Dermis blood vessel endothelial cell (primary cell): ENCODE results near the gene MRPL58. TPM values are rescaled to one million over a fixed set of nuclear protein-coding genes. Genes with fewer than 3 reads are reported as not detected.
"Not testable (repeated sequence)": the region's sequence is repeated elsewhere in the genome, so short reads cannot be mapped to it uniquely, and the experiment has no call there.

ENCODE experiments used
- DNase-seq: peaks from one replicate; pipeline ENCODE4 v3.0.0; 2010
- total RNA-seq: library from RNA; depleted of rRNA; stranded (reverse); fragments of >200 nt; gene quantifications from 2 replicates; pipeline ENCODE4 v1.2.3, GENCODE V29; 2014

Gene MRPL58
- total RNA-seq, 1 donor from 2014 or later: 35.6 TPM

DNA sequence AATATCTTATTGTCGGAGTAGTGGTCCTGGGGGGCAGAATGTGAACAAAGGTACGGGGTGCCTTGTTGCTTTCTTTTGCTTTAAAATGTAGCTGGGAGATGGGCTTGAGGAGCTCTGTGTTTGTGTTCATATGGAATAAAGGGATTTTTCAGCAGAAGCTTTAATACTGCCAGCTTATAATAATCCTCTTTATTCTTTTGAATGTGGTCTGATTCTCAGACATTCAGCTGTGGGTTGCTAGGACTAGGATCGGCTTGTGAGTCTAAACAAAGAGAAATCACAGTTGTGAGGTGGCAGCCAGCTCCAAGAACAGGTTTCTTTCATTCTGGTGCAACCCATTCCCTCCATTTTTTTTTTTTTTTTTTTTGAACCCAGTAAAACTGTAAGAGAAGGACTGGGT lies 7.2 kb downstream of the MRPL58 start:
- no peak for DNase-seq

DNA sequence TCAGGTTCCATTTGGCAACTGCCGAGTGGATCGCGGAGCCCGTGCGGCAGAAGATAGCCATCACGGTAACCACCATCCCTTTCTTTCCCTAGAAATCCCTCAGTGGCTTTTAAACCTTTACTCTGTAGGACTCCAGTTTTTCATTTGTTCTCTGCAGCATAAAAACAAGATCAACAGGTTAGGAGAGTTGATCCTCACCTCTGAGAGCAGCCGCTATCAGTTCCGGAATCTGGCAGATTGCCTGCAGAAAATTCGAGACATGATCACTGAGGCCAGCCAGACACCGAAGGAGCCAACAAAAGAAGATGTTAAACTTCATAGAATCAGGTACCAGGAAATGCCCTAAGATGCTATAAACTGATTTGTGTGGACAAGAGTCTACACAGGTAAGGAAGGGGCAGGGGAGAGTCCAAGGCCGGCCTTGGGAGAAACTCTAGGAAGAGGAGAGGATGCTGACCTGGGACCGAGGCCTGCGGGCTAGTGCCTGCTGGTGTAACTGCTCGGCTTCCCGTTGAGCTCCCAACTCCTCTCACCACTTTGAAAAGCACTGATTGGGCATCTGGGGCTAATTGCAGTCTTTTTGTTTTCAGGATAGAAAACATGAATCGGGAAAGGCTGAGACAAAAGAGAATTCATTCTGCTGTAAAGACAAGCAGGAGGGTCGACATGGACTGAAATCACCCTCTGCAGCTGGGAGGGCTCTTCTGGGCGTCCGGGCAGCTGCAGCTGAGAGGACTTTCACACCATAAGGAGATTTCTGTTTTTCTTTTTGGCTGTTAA lies 8.1 kb downstream of the MRPL58 start:
- DNase-seq: no peak

DNA sequence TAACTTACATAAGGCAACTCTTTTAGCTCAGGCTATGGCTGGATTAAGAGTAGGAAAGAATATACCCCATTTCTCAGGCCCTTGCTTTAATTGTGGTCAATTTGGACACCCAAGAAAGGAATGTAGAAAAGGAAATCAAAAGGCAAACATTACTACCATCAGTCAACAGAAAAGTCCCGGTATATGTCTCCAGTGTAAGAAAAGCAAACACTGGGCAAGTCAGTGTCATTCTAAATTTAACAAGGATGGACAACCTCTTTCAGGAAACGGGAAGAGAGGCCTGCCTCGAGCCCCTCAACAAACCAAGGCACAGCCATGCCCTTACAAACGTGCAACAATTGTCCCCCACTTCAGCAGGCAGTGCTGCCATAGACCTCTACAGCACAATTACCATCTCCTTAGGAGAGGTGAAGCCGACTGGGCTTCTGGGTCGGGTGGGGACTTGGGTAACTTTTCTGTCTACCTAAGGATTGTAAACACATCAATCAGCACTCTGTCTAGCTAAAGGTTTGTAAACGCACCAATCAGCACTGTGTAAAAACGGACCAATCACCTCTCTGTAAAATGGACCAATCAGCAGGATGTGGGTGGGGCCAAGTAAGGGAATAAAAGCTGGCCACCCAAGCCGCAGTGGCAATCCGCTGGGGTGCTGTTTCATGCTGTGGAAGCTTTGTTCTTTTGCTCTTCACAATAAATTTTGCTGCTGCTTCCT lies 12.4 kb downstream of the MRPL58 start:
- no peak for DNase-seq

DNA sequence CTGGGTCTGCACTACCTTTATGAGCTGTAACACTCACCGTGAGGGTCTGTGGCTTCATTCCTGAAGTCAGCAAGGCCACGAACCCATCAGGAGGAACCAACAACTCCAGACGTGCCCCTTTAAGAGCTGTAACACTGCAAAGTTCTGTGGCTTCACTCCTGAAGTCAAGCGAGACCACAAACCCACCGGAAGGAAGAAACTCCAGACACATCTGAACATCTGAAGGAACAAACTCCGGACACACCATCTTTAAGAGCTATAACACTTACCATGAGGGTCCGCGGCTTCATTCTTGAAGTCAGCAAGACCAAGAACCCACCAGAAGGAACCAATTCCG lies 12.9 kb downstream of the MRPL58 start:
- not testable (repeated sequence) for DNase-seq

DNA sequence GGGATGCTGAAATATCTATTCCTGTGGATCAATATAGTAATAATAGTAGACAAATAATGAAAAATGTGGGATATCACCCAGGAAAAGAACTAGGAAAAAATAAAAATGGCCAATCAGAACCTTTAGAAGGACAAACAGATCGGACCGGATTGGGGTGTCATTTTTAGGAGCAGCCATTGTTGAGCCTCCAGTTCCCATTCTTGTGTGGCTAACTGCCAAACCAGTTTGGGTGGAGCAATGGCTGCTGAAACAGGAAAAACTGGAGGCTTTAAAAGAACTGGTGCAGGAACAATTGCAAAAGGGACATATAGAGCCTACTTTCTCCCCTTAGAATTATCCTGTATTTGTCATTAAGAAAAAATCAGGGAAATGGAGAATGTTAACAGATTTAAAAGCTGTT lies 14.2 kb downstream of the MRPL58 start:
- not testable (repeated sequence) for DNase-seq

DNA sequence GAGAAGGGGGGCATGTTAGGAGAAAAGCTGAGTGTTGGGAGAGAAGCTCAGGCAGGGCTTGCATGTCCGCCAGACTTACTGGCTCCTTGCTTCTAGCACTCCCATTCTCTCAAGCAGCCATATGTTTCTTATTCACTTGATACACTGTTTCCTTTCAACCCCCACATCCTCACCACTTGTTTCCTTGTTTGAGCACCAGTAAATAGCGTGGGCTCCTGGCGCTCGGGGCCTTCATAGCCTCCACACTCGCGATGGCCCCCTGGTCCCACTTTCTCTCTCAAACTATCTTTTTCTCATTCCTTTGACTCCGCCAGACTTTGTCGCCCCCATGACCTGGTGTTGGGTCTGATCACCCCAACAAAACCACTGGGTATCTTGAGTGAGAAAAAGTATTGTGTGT lies 17.7 kb downstream of the MRPL58 start:
- no peak for DNase-seq

DNA sequence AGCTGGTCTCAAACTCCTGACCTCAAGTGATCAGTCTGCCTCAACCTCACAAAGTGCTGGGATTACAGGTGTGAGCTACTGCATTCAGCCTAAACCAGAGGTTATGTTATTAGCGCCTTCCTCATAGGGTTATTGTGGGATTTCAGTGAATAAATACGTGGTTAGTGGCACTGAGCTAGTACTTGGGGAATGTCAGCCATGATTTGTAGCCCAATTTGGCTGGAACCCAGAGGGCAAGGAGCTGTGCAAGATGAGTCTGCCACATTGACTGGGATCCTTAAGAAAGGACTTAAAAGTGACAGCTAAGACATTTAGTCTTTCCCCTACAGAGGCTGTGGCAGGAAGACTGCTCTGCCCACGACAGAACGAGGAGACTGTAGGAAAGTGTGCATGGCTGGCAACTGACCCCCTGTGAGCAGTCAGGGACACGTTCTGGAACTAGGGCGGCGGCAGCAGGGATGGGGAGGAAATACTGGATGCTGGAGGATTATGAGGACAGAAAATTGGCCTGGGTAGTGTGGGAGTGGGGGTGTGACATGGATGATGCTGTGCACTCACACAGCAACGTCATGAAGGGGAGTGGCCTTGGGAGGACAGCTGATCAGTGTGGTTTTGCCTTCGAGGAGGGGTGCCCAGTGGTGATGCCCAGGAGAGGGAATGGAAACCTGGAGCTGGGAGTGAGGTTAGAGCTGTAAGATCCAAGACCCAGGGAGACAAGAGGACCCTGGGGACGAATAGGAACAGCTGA lies 19.7 kb downstream of the MRPL58 start:
- peak; percentile 71 for DNase-seq

DNA sequence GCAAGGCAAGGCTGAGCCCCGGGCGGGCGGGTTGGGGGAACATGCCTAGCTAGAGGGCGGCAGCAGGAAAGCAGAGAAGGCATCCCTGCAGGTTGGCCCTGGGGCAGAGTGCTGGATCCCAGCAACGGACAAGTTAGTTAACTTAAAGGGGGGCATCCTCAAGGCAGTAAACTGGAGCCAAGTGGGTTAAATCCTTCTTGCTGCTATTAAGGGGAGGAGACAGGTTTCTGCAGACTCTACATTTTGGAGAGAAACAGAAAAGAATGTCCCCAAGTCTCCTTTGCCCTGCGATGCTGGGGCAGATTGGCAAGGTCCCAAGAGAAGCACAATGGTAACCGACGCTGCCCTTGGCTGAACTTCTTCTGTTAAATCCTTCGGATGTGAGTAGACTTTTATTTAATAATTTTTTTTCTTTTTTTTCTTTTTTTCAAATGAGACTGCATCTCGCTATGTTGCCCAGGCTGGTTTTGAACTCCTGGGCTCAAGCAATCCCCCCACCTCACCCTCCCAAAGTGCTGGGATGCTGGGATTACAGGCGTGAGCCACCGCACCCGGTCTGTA lies 20.3 kb downstream of the MRPL58 start:
- peak; percentile 60 for DNase-seq

DNA sequence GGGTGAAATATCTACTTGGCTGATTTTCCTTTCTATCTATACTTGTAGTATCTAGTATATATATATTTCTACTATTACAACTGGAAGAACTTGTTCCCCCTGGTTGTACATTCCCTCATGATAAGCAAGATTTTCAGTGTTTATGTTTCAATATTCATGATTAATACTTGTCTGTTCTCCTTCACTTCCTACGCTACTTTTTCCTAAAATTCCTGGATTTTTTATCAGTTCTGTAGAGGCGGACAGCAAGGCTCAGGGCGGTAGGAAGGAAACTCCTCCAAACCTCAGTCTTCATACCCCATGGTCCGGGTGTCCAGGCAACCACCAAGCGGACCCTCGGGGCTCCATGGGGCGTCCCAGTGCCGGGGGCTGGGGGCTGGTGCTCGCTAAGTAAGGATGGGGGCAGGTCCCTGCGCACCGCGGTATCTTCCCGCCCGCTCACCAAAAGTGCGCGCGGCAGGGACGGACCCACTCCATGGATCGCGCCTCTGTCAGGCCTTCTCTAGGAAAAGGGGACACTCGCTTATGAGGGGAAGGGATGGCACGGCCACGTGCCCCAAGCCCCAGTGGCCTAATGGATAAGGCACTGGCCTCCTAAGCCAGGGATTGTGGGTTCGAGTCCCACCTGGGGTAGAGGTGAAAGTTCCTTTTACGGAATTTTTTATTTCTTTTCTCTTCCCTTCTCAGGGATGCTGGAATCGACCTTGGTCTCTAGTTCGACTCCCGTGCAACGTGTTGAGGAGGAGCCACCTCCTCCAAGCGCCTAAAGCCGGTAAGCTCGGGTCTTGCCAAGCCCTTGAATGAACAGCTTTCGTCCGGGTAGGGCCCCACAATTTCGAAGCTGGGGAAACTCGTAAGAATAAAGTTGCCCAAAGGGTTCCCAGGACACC lies 21.1 kb downstream of the MRPL58 start:
- DNase-seq: peak; percentile 94

DNA sequence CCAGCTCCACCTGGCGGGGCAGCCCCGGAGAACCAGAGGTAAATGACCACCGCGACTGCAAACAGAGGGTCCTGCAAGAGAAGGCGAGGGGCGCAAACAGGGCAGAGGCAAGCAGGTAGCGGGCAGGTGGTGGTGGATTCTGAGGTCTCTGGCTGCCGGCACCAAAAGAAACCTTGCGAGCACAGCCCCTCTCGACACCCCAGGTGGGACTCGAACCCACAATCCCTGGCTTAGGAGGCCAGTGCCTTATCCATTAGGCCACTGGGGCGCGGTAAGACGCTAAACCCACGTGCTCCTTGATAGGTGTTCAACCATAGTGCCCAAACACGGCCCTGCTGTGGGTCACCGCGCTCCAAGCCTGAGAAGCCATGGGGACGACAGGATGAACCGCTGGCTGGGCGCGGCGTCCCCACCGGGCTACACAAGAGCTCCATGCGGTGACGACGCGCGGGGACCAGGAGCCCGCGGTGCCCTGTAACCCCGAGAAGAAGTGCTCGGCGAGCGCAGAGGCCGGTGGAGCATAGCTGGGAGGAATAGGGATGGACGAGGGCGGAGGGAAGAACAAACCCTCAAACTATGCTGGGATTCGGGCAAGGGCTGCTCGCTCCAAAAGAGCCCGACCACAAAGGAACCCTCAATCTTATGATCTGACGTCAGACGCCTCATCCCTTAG lies 21.9 kb downstream of the MRPL58 start:
- DNase-seq: peak; percentile 90

DNA sequence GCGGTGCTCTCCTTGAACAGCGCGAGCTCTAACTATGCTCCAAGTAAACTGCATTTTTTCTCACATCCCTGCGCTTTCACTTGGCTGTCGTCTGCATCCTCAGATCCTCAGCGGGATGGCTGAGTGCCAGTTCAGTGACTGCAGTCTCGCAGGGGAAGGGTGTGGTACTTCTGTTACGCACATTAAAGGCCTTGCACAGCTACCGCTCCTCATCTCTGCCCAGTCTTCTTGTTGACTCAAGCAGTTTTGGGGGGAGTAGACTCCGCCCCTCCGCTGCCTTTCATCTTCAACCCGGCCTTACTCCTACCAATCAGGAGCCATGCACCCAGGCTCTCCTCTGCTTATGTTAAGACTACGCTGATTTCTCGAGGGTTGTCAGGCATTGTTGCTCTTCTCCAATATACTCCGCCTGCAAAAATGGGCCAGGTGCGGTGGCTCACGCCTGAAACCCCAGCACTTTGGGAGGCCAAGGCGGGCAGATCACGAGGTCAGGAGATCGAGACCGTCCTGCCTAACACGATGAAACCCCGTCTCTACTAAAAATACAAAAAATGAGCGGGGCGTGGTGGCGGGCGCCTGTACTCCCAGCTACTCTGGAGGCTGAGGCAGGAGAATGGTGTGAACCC lies 24.3 kb downstream of the MRPL58 start:
- peak; percentile 86 for DNase-seq

DNA sequence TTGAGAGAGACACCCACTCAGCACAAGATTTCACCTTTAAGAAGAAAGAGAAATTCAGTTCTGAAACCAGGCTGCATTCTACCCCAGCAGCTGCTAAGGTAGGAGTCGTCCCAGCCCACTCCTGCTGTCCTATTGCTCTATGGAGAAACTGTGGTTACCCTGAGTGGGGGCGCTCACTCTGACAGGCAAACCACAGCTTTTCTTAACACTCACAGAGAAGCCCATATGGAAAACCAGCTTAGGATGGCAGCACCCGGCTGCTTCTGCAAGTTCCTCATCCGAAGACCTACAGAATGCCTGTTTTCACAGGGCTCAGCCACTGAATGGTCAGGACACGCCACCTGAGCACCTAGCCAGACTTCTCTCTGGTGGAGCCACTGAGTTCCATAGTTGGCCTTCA lies 26.8 kb downstream of the MRPL58 start:
- no peak for DNase-seq

DNA sequence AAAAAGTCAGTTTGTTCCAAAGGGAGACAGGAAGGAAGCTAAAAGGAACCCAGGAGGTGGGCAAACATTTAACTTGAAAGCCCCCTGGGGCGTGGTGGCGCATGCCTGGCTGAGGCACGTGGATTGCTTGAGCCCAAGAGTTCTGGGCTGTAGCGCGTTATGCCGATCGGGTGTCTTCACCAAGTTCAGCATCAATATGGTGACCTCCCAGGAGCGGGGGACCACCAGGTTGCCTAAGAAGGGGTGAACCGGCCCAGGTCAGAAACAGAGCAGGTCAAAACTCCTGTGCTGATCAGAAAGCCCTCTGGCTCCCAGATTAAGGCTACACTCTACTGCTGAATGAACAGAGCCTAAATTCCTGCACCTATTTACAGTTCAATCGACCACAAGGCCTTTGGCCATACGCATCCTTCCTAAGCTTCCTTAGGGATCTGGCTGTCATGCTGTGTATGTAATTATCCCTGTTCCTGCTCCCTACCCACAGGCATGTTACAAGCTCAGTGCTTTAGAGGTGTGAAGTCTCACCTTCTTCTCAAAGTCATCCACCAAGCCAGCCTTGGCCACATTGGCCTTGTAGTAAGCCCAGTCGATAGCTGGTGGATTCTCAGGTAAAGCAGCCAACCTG lies 29.3 kb downstream of the MRPL58 start:
- DNase-seq: no peak

DNA sequence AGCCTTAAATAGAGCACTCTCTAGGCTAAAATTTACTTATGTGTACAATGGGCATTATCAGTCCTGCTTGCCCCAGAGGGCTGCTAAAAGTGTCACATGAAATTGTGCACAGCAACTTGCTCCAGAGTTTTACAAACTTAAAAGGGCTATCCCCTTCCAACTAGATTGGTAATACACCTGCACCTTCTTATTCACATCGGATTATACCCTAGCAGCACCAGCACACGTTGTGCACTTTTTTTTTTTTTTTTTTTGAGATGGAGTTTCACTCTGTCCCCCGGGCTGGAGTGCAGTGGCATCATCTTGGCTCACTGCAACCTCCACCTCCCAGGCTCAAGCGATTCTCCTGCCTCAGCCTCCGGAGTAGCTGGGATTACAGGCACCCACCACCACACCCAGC lies 31.3 kb downstream of the MRPL58 start:
- DNase-seq: not testable (repeated sequence)

DNA sequence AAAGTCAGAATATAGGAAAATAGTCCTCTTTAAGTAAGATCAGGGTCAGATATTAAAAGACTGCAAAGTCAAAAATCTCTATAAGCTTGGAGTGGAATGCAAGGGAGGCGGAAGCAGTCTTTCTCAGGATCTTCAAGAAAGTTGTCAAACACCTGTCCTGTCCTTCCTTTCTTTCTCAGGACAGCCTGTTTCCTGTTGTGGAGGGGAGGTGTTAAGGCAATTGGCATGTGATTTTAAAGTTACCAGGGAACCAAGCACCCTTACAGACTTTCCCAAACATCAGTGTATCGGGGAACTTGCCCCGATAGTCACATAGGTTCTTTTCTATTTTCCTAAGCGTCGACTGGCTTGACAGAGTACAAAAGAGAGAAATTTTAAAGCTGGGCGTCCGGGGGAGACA lies 32.2 kb downstream of the MRPL58 start:
- no peak for DNase-seq

DNA sequence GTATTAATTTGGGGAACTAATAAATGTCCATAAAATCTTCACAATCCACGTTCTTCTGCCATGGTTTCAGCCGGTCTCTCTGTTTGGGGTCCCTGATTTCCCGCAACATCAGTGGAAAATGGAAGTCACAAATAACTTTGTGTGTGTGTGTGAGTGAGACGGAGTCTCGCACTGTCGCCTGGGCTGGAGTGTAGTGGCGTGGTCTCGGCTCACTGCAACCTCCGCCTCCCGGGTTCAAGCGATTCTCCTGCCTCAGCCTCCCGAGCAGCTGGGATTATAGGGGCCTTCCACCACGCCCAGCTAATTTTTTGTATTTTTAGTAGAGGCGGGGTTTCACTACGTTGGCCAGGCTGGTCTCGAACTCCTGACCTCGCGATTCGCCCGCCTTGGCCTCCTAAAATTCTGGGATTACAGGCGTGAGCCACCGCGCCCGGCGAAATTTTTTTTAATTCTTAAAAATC lies 33.5 kb downstream of the MRPL58 start:
- DNase-seq: not testable (repeated sequence)

DNA sequence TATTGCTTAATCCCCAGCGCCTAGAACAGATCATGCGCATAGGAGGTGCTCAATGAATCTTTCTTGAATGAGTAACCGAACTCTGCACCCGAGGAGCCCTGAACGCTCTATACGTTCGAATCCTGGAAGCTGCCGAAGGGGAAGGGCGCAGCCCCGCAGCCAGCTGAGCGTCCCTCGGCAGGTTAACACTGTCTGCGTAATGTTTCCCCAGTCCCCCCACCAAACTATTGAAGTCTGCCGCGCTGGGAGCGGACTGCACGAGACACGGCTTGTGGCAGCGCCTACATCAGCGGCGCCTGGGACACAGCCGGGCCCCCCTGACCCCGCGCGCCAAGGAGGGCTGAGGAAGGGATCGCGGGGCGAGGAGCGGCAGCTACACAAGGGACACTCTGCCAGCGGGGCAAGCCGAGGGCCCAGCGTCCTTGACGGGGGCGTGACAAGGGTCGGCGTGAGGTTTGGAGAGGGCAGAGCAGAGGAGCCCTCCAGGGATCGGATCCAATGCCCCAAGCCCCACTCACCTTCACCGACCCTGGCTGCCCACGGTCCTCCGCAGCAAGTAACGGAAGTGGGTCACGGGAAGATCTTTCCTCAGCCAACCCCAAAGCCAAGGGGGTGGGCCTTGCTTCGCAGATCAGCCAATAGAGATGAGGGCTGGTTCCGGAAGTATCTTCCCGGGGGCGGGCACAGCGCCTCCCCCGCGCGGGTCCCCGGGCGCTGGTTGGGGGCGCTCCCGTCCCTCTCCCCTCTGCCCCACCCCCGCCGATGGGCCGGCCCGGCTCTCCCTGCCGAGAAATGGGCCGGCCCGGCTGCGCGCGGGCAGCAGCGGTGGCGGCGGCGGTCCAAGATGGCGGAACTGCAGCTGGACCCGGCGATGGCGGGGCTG lies 34.2 kb downstream of the MRPL58 start, which contains the start of the genes ATP5PD and KCTD2:
TSS of gene ATP5PD (minus strand) at position 563 of the 883 bp plus-strand sequence. CDS start 4,319 bp downstream, outside the sequence.
TSS of gene KCTD2 (plus strand) at position 819 of the 883 bp plus-strand sequence. CDS start at position 845, 26 bp downstream.
- peak; percentile 97 for DNase-seq

DNA sequence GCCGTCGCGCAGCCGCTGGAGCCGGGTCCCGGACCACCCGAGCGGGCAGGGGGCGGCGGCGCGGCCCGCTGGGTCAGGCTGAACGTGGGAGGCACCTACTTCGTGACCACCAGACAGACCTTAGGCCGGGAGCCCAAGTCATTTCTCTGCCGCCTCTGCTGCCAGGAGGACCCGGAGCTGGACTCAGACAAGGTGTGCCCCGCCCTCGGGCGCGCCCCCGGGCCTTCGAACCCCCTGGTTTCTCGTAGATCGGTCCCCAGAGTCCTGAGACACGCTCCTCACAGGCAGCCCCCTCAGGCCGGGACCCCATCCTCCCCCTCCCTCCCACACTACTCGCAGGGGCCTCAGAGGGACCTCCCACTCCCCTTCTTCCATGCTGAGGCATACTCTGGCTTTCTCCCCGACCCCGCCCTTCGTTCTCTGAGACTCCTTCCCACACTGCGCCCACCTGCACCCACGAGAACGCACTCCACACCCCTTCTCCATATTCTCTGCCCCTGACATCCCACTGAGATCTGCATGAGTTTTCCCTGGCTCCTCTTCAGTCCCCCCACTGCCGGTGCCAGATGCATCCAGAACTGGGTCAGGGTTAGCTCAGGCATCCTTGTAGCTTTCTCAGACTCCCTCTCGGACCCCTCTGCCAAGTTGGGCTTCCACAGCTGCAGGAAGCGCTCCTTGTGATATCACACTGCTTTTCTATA lies 35.1 kb downstream of the MRPL58 start:
- peak; percentile 30 for DNase-seq
